Naive thymus-derived CD4-positive, alpha-beta T cell (primary cell): ENCODE measurements around the gene CAMSAP1. TPM values are rescaled to one million over a fixed set of nuclear protein-coding genes. Genes with fewer than 3 reads are reported as not detected.

Experiments used
- ATAC-seq: fragments of 150-1000 bp; cut with Tn5 transposase; 2 replicates; pipeline ENCODE4 v1.10.0; 2021; ENCODE audit warnings: mild to moderate bottlenecking, moderate library complexity
- CTCF ChIA-PET: fragments of 350-600 bp; sonication (Branson Sonifier 250); formaldehyde crosslinking; loops from one replicate; lab custom pipeline; 2021; ENCODE audit warnings: antibody characterized with exemption; lab: Charles Lee
- POLR2A ChIA-PET: fragments of 350-600 bp; sonication (Branson Sonifier 250); formaldehyde crosslinking; loops from one replicate; lab custom pipeline; 2021; ENCODE audit warnings: antibody characterized with exemption, inconsistent platforms; lab: Charles Lee
- DNase-seq, 9 donors: peaks; one replicate each; pipeline versions ENCODE4 v3.0.0 to v3.0.0-alpha.2; 2020 to 2022; ENCODE audit warnings: mixed read lengths in 1 of 9
- H3K27ac ChIP-seq: one replicate; pipeline ENCODE4 v1.7.0; 2013; ENCODE audit warnings: mild to moderate bottlenecking, low read depth, low read length, moderate library complexity
- H3K27me3 ChIP-seq, 2 donors: one replicate each; pipeline ENCODE4 v1.7.0; 2013; ENCODE audit warnings: low read length in 2 of 2, mild to moderate bottlenecking in 2 of 2, moderate library complexity in 2 of 2; ENCODE audit not compliant: control insufficient read depth in 2 of 2, insufficient read depth in 2 of 2
- H3K36me3 ChIP-seq, 3 experiments: 1 replicate in 2 of 3; 2 replicates in 1 of 3; pipeline ENCODE4 v1.7.0; 2013; ENCODE audit warnings: low read length in 3 of 3, mild to moderate bottlenecking in 3 of 3, moderate library complexity in 1 of 3; ENCODE audit not compliant: insufficient read depth in 3 of 3, control insufficient read depth in 2 of 3
- H3K4me1 ChIP-seq, 2 donors: one replicate each; pipeline ENCODE4 v1.7.0; 2013; ENCODE audit warnings: low read length in 2 of 2, mild to moderate bottlenecking in 2 of 2, moderate library complexity in 1 of 2; ENCODE audit not compliant: control insufficient read depth in 2 of 2, insufficient read depth in 2 of 2
- H3K4me3 ChIP-seq: 2 replicates; pipeline ENCODE4 v1.7.0; 2013; ENCODE audit warnings: mild to moderate bottlenecking, low read length
- H3K9me3 ChIP-seq, 3 experiments: 1 replicate in 2 of 3; 2 replicates in 1 of 3; pipeline ENCODE4 v1.7.0; 2013; ENCODE audit warnings: low read length in 3 of 3; ENCODE audit not compliant: control insufficient read depth in 2 of 3
- H3K27ac Mint-ChIP-seq, 9 donors: one replicate each; pipeline ENCODE4 v1.8.0; 2020 to 2022; ENCODE audit warnings: mixed read lengths in 9 of 9, mild to moderate bottlenecking in 8 of 9, moderate library complexity in 5 of 9, inconsistent platforms in 2 of 9
- H3K27me3 Mint-ChIP-seq, 5 donors: one replicate each; pipeline ENCODE4 v1.8.0; 2021 to 2022; ENCODE audit warnings: mixed read lengths in 5 of 5, mild to moderate bottlenecking in 1 of 5
- H3K36me3 Mint-ChIP-seq, 5 donors: one replicate each; pipeline ENCODE4 v1.8.0; 2020 to 2022; ENCODE audit warnings: mixed read lengths in 5 of 5, mild to moderate bottlenecking in 3 of 5, inconsistent platforms in 1 of 5
- H3K4me1 Mint-ChIP-seq, 7 donors: one replicate each; pipeline ENCODE4 v1.8.0; 2020 to 2022; ENCODE audit warnings: mixed read lengths in 7 of 7, mild to moderate bottlenecking in 3 of 7, inconsistent platforms in 1 of 7
- H3K4me3 Mint-ChIP-seq, 10 donors: one replicate each; pipeline ENCODE4 v1.8.0; 2020 to 2022; ENCODE audit warnings: mild to moderate bottlenecking in 10 of 10, mixed read lengths in 10 of 10, moderate library complexity in 6 of 10, inconsistent platforms in 2 of 10
- H3K9me3 Mint-ChIP-seq, 11 donors: one replicate each; pipeline ENCODE4 v1.8.0; 2020 to 2022; ENCODE audit warnings: mixed read lengths in 11 of 11, mild to moderate bottlenecking in 4 of 11, inconsistent platforms in 1 of 11, moderate library complexity in 1 of 11
- intact Hi-C, 2 donors: fragments of 100-400 bp; cut with micrococcal nuclease; formaldehyde crosslinking; loops; one replicate each; pipeline ENCODE4 v1.15.1; 2023
- polyA plus RNA-seq, 2 donors: library from polyadenylated mRNA; unstranded; fragments of 300-500 nt; fragmentation: Illumina TruSeq; gene quantifications; one replicate each; pipeline ENCODE4 v1.2.3, GENCODE V29; 2021
- total RNA-seq, 6 experiments: library from RNA in 5 of 6; stranded (reverse) in 5 of 6; gene quantifications; 1 replicate in 5 of 6; 2 replicates in 1 of 6; pipeline ENCODE4 v1.2.3 and lab custom pipeline; 2021 to 2026

The CAMSAP1 gene
- total and polyA plus RNA-seq, 7 experiments from 2014 or later: 0.65 to 34.3 (median 21.5) TPM

GRCh38 chr9:135931349-135931820, 24.0 kb upstream of the CAMSAP1 start:
- Mint-ChIP-seq H3K27me3 (no peaks in the 10 kb centered on the region), H3K9me3 (peaks cover 0 to 2% (median 0%) of the 10 kb centered on the region in 11 donors), H3K4me1 (peaks cover 0 to 8% (median 0%) of the 10 kb centered on the region in 7 donors), H3K36me3 (peaks cover 4 to 50% (median 22%) of the 10 kb centered on the region in 5 donors), H3K27ac (no peak overlapping the region), H3K4me3 (no peak overlapping the region)
- no peak overlapping the region for H3K27ac ChIP-seq
- DNase-seq (no peak), ATAC-seq (no peak)
- ChIA-PET CTCF (no interaction called here), POLR2A (no interaction called here)
- H3K9me3 ChIP-seq: no peaks in the 10 kb centered on the region
- H3K4me3 ChIP-seq: no peak overlapping the region
- no peaks in the 10 kb centered on the region for H3K27me3 ChIP-seq
- H3K4me1 ChIP-seq: no peaks in the 10 kb centered on the region
- intact Hi-C loops: no loop called here
- peaks cover 0 to 40% (median 4%) of the 10 kb centered on the region in 3 experiments for H3K36me3 ChIP-seq

DNA sequence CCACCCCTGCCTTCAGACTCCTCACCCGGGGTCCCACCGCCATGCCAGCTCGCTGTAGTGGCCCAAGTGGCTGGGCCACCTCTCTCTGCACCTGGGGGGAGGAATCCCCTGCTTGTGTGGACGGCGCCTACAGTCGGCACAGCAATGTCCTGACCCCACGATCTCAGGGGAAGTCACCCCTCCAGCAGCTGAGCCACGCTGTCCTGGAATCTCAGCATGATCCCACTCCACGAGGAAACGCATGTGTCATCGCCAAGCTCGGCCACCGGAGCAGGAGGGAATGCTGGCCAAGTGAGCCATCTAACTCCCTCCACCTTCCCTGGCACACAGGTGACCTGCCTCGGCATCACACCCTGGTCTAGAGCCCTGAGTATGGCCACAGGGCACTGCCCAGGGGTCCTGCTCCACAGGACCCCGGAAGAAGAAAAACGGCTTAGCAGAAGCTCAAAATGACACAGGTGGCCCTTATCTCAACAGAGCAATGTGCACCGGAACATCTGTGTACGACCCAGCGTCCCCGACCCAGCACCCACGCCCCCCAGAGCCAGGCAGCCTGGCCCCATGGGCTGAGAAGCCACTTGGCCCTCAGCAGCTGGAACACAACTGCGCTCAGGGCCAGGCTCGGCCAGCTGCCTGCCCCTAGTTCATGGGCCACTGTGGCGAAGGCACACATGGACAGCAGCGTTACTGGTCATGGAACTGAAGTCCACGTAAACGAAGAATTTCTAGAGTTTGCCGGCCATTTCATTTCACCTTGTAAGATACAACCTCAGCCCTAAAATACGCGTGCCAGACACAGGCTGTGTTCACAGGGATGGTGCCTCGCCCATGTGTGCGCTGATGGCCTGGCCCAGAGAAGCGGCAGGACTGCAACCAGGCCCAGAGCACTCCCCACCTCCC, 23.4 kb upstream of the CAMSAP1 start:
- H3K4me1 ChIP-seq: no peaks in the 10 kb centered on the region
- no peaks in the 10 kb centered on the region for H3K27me3 ChIP-seq
- peaks cover 0 to 34% (median 4%) of the 10 kb centered on the region in 3 experiments for H3K36me3 ChIP-seq
- ChIA-PET POLR2A (interaction anchor here (0.6 kb wide), 1 partner anchor 1888 kb away, joined by 4 read pairs; no protein-coding TSS in a partner anchor), CTCF (no interaction called here)
- no peak for DNase-seq
- no peak overlapping the region for H3K27ac Mint-ChIP-seq
- intact Hi-C loops: no loop called here
- no peaks in the 10 kb centered on the region for H3K9me3 ChIP-seq
- H3K4me1 Mint-ChIP-seq: peaks cover 0 to 12% (median 0%) of the 10 kb centered on the region in 7 donors
- H3K27me3 Mint-ChIP-seq: no peaks in the 10 kb centered on the region
- peaks cover 0 to 2% (median 0%) of the 10 kb centered on the region in 11 donors for H3K9me3 Mint-ChIP-seq
- ATAC-seq: no peak
- no peak overlapping the region for H3K4me3 Mint-ChIP-seq
- H3K27ac ChIP-seq: no peak overlapping the region
- peaks cover 4 to 45% (median 17%) of the 10 kb centered on the region in 5 donors for H3K36me3 Mint-ChIP-seq
- H3K4me3 ChIP-seq: no peak overlapping the region

DNA sequence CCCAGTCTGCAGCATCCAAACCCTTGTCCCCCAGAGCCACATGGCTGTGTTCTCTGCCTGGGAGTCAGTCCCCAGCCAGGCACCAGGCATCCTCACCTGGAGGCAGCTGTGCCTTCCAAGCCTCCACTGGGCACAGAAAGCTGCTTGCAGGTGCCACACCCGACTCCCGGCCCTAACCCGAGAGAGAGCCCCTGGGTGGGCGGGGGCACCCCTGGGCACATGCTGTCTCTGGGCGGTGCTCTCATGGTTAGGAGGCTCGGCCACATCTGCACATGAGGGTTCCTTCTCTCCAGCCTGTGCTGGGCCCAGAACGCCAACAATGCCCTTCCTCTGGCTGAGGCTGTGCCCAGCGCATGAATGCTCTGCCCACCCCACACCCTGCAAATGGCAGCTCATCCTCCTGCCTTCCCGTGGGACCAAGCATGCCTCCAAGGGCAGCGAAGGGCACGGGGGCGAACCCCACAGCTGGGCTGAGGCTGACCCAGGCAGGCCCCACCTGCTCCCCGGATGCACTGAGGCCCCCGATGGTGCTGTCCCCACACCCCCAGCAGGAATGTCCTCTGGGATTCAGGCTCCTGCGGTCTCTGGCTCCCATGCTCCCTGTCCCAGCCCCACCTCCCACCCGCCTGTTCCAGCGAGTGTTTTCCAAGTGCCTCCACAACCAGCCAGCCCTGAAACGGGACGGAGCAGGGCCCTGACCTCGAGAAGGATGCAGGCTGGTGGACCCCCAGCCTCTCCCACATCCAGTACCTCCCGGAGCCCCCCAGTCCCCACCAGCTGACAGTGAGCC, 22.5 kb upstream of the CAMSAP1 start:
- H3K27me3 Mint-ChIP-seq: no peaks in the 10 kb centered on the region
- ATAC-seq (no peak), DNase-seq (no peak)
- CTCF ChIA-PET: no interaction called here
- peaks cover 0 to 3% of the 10 kb centered on the region in 2 donors for H3K4me1 ChIP-seq
- no peak overlapping the region for H3K27ac Mint-ChIP-seq
- H3K4me1 Mint-ChIP-seq: peaks cover 0 to 21% (median 0%) of the 10 kb centered on the region in 7 donors
- no peak overlapping the region for H3K4me3 Mint-ChIP-seq
- H3K27me3 ChIP-seq: no peaks in the 10 kb centered on the region
- peaks cover 0 to 28% (median 4%) of the 10 kb centered on the region in 3 experiments for H3K36me3 ChIP-seq
- H3K27ac ChIP-seq: no peak overlapping the region
- intact Hi-C loops: no loop called here
- POLR2A ChIA-PET: interaction anchor here (0.6 kb wide), 1 partner anchor 1888 kb away, joined by 4 read pairs; no protein-coding TSS in a partner anchor
- H3K36me3 Mint-ChIP-seq: peaks cover 4 to 37% (median 11%) of the 10 kb centered on the region in 5 donors
- H3K9me3 Mint-ChIP-seq: no peaks in the 10 kb centered on the region
- no peak overlapping the region for H3K4me3 ChIP-seq
- no peaks in the 10 kb centered on the region for H3K9me3 ChIP-seq

- H3K4me3 Mint-ChIP-seq: no peak overlapping the region
- H3K36me3 Mint-ChIP-seq: peaks cover 4 to 35% (median 11%) of the 10 kb centered on the region in 5 donors
- peaks cover 0 to 21% (median 0%) of the 10 kb centered on the region in 7 donors for H3K4me1 Mint-ChIP-seq
- ATAC-seq: no peak
- Histone ChIP-seq H3K36me3 (peaks cover 0 to 28% (median 4%) of the 10 kb centered on the region in 3 experiments), H3K27ac (no peak overlapping the region), H3K4me3 (no peak overlapping the region), H3K4me1 (peaks cover 0 to 3% of the 10 kb centered on the region in 2 donors), H3K9me3 (no peaks in the 10 kb centered on the region), H3K27me3 (no peaks in the 10 kb centered on the region)
- intact Hi-C loops: no loop called here
- no peaks in the 10 kb centered on the region for H3K9me3 Mint-ChIP-seq
- POLR2A ChIA-PET: no interaction called here
- no peaks in the 10 kb centered on the region for H3K27me3 Mint-ChIP-seq
- no peak for DNase-seq
- CTCF ChIA-PET: no interaction called here
- no peak overlapping the region for H3K27ac Mint-ChIP-seq
These were observed 21.6 kb upstream of the CAMSAP1 start for GRCh38 chr9:135928731-135929655.

GRCh38 chr9:135928074-135928730, 20.9 kb upstream of the CAMSAP1 start:
- no peaks in the 10 kb centered on the region for H3K27me3 ChIP-seq
- Mint-ChIP-seq H3K9me3 (no peaks in the 10 kb centered on the region), H3K4me3 (no peak overlapping the region), H3K27me3 (no peaks in the 10 kb centered on the region), H3K36me3 (peaks cover 4 to 27% (median 8%) of the 10 kb centered on the region in 5 donors), H3K4me1 (peaks cover 0 to 21% (median 0%) of the 10 kb centered on the region in 7 donors), H3K27ac (peak overlapping the region in 2 of 9 donors; percentile 46 to 76)
- no peak for DNase-seq
- H3K4me3 ChIP-seq: no peak overlapping the region
- no peak overlapping the region for H3K27ac ChIP-seq
- ATAC-seq: no peak
- peaks cover 0 to 3% of the 10 kb centered on the region in 2 donors for H3K4me1 ChIP-seq
- intact Hi-C loops: no loop called here
- peaks cover 0 to 23% (median 4%) of the 10 kb centered on the region in 3 experiments for H3K36me3 ChIP-seq
- ChIA-PET CTCF (no interaction called here), POLR2A (no interaction called here)
- no peaks in the 10 kb centered on the region for H3K9me3 ChIP-seq
